Measurements from ENCODE around the gene SLC24A3.

DNA sequence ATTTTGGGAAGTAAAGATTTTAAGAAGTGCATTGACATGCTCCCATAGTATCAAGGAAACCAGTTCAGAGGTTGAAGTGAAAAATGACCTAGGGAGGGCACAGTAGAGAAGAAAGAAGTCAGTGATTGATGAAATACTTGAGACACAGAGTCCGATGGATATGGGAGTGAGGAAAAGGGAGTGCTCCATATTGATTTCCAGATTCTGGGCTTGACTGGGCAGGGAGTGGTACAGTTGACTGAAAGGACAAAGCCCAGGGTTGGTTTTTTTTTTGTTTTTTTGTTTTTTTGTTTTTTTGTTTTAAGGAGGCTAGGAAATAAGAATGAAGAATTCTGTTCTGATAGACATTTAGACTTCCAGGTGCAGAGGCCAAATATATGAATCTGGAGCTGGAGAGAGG lies 458.9 kb downstream of the SLC24A3 start:
- TF ChIP-seq POLR2AphosphoS5 (IDR thresholded peaks at IDR 0.05; ENCODE audit: low read depth, low read length): no peak
- TF ChIP-seq ZNF790 (CRISPR knock-in tag; IDR thresholded peaks at IDR 0.05; ENCODE audit: borderline replicate concordance): no peak
- TF ChIP-seq, protein P1, sequence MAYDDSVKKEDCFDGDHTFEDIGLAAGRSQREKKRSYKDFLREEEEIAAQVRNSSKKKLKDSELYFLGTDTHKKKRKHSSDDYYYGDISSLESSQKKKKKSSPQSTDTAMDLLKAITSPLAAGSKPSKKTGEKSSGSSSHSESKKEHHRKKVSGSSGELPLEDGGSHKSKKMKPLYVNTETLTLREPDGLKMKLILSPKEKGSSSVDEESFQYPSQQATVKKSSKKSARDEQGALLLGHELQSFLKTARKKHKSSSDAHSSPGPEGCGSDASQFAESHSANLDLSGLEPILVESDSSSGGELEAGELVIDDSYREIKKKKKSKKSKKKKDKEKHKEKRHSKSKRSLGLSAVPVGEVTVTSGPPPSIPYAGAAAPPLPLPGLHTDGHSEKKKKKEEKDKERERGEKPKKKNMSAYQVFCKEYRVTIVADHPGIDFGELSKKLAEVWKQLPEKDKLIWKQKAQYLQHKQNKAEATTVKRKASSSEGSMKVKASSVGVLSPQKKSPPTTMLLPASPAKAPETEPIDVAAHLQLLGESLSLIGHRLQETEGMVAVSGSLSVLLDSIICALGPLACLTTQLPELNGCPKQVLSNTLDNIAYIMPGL (CRISPR knock-in tag; IDR thresholded peaks at IDR 0.05; ENCODE audit: borderline replicate concordance in 1 of 2, low read depth in 1 of 2): no peak
- TF ChIP-seq, protein P2, sequence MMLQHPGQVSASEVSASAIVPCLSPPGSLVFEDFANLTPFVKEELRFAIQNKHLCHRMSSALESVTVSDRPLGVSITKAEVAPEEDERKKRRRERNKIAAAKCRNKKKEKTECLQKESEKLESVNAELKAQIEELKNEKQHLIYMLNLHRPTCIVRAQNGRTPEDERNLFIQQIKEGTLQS (CRISPR knock-in tag; IDR thresholded peaks at IDR 0.05): no peak
- TF ChIP-seq ZNF160 (CRISPR knock-in tag; IDR thresholded peaks at IDR 0.05): no peak
- no peak for TF ChIP-seq MAX (IDR thresholded peaks at IDR 0.05)
- TF ChIP-seq PRDM15 (CRISPR knock-in tag; IDR thresholded peaks at IDR 0.05): no peak
- no peak for TF ChIP-seq FOXA1 (IDR thresholded peaks at IDR 0.05)
- no peak for TF ChIP-seq FOXA1 (CRISPR knock-in tag; IDR thresholded peaks at IDR 0.05)
- no peak for TF ChIP-seq PLRG1 (conservative IDR thresholded peaks at IDR 0.05)
- no peak for TF ChIP-seq ZBTB25 (CRISPR knock-in tag; IDR thresholded peaks at IDR 0.05)
